ENCODE results near the gene TTYH2.

DNA sequence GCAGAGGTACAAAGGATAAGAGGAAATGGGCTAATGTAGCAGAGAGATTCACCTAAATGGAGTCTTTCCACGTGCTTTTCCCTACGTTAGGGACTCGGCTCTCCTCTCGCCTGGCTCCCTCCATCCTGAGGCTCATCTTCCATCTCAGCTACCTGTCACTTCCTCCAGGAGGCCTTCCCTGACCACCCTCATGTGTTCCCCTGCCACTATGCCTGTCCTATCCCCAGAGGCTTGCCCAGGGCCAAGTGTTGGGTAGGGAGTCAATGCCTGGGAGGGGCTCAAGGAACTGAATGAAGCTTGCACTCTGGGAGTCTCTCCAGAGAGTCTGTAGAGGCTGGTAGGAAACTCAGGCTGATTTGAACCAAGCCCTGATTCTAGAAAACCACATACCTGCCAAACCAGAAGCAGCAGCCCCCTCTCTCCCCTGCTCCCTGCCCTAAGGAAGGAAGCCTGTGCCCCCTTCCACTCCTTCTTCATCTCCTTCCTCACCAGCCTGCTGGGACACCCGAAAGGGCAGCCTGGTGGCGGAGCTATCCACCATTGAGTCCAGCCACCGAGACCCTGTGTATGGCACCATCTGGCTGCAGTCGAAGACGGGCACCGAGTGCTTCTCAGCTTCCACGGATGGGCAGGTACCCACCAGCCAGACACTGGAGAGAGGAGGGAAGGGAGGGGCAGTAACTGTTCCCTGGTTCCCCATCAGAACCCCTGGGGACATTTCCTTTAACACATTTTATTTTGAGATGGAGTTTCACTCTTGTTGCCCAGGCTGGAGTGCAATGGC is 86.0 kb downstream of the TTYH2 start:
- no peak for TF ChIP-seq RAD21 (IDR thresholded peaks at IDR 0.05; ENCODE audit: low read depth)
- TF ChIP-seq, protein P1, sequence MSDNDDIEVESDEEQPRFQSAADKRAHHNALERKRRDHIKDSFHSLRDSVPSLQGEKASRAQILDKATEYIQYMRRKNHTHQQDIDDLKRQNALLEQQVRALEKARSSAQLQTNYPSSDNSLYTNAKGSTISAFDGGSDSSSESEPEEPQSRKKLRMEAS (IDR thresholded peaks at IDR 0.05) = no peak
- no peak for TF ChIP-seq TEAD4 (IDR thresholded peaks at IDR 0.05)
- TF ChIP-seq CREB1 (IDR thresholded peaks at IDR 0.05; ENCODE audit: low read depth) = no peak
- TF ChIP-seq EP300 (IDR thresholded peaks at IDR 0.05; ENCODE audit: borderline replicate concordance) = no peak
- no peak for TF ChIP-seq CEBPB (IDR thresholded peaks at IDR 0.05)
- TF ChIP-seq, protein P2, sequence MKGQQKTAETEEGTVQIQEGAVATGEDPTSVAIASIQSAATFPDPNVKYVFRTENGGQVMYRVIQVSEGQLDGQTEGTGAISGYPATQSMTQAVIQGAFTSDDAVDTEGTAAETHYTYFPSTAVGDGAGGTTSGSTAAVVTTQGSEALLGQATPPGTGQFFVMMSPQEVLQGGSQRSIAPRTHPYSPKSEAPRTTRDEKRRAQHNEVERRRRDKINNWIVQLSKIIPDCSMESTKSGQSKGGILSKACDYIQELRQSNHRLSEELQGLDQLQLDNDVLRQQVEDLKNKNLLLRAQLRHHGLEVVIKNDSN (IDR thresholded peaks at IDR 0.05) = no peak
- no peak for TF ChIP-seq EGR1 (IDR thresholded peaks at IDR 0.05)
- TF ChIP-seq YY1 (IDR thresholded peaks at IDR 0.05; ENCODE audit: low read depth) = no peak
- no peak for TF ChIP-seq FOXM1 (IDR thresholded peaks at IDR 0.05; ENCODE audit: borderline replicate concordance, low read depth)
- TF ChIP-seq TAF1 (IDR thresholded peaks at IDR 0.05; ENCODE audit: low read depth) = no peak
- no peak for TF ChIP-seq TCF12 (IDR thresholded peaks at IDR 0.05; ENCODE audit: low read depth)
- TF ChIP-seq ZBTB7A (IDR thresholded peaks at IDR 0.05; ENCODE audit: low read depth) = no peak
